Measurements from ENCODE around the gene LYPD6.

Gene LYPD6

GRCh38 chr2:149353421-149353820 is 23.0 kb downstream of the LYPD6 start:
- no peak for DNase-seq

DNA sequence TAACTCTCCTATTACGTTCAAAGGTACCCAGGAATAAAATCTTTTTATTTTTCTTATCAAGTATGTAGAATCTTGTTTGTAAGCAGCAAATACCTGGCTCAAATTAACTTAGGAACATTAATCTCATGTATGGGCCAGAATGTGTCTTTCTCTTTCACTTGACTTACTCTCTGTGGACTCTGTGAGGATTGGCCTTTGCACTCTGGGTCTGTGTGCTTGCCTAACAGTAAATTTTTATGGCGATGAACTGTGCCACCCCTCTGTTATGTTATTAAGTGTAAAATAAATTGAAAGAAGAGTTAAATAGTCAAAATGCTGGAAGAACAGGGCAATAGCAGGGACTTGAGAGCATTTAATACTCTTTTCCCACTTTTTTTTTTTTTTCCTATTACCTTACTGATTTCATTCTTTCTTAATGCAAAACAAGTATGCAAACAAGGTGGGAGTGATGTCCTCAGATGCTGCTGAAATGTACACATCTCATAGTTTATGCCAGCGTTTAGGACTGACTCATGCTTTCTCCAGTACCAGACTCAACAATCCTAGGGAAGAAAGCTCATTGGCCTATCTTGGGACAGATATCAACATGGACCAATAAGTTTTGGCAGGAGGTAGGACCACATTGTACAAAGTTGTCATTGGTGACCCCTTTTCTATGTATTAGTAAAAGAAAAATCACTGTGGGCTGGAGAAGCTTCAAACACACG is 25.5 kb downstream of the LYPD6 start:
- DNase-seq = no peak

GRCh38 chr2:149357058-149357457 is 26.7 kb downstream of the LYPD6 start:
- no peak for DNase-seq

GRCh38 chr2:149360106-149360505 is 29.7 kb downstream of the LYPD6 start:
- DNase-seq = no peak

GRCh38 chr2:149363958-149364357 is 33.6 kb downstream of the LYPD6 start:
- no peak for DNase-seq

DNA sequence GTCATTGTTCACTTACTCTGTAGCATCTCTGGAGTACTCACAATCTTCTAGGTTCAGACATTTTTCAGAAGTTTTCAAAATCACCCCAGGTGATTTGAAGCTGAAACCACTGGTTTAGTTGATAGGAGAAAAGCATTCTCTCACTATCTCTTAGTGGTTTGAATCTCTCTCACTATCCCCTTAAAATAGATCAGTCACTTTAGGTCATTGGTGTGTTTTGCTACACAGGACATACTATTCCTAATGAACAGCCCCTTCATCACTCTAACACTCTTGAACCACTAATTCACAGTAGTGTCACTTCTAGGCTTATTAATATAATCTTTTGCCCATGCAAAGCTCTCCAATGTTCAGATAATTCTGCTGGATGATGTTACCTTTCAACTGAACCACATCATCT is 34.5 kb downstream of the LYPD6 start:
- no peak for DNase-seq

DNA sequence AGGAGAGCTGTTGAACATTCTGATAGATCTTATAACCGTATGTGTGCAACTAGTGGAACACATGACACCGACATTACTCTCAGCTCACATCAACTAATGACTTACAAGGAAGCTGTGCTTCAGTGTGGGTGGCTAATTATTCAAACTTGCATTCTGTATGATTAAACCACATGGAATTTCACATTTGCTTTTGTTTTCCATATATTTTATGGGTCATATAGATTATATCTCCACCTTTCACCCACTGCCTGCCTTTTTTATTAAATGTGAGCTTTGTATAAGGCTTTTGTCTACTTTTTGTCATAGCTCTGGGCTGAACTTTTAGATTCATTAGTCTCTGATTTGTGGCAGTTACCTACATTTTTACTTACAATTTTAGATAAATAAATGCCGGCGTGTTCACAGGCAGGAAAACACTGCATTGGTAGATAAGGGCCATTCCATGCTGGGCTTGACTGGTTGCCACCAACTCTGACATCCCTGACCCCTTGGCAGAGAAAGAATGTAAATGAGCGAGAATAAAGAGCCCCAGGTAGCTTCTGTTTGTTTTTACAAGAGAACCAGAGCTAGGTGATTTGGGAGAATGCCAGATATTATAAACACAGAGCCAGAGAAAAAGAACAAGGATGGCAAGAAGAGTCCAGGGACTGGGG is 35.7 kb downstream of the LYPD6 start:
- DNase-seq = peak; percentile 30

DNA sequence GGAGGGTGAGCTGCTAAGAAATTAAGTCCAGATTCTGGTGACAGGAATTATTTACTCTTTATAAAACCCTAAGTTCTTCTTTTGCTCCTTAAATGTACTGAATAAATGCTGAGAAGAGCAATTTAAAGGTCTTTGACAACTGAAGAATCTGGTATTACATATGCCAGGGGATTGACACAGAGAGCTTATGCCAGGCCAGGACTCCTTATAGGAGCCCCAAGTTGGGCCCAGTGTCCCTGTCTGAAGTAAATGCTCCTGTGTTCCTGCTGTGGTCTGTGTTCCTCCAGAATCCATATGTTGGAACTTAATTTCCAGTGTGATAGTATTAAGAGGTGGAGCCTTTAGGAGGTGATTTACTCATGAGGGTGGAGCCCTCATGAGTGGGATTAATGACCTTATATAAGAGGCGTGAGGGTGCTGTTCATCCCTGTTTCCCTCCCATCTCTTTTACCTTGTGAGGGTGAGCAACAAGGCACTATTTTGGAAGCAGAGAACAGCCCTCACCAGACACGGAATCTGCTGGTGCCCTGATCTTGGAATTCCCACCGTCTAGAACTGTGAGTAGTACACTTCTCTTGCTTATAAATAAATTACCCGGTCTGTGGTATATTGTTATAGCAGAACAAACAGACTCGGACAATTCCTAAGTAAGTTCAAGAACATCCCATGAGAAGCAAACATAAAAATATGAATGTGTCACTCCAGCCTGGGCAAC is 39.8 kb downstream of the LYPD6 start:
- DNase-seq = no peak

DNA sequence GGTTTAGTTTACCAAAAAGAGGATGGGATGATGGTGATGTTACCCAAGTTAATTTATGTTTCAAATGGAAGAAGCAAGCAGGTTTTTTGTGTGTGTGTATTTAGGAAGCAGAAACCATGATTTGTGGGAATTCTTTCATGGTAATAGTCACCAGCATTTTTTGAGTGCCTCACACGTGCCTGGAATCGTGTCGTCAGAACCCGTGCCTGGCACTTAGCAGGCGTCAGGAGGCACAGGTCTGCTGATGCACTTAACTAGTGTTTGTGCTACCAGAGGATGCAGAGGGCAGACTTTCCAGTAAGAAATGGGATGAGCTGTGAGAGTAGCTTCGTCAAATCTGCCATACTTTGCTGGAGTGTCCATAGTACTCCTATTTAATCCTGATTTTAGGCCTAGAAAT is 41.1 kb downstream of the LYPD6 start:
- no peak for DNase-seq

GRCh38 chr2:149375801-149376361 is 45.5 kb downstream of the LYPD6 start:
- no peak for DNase-seq

- DNase-seq = no peak
Observed at GRCh38 chr2:149380205-149380604, 49.8 kb downstream of the LYPD6 start.

- no peak for DNase-seq
Observed at GRCh38 chr2:149383340-149383739, 53.0 kb downstream of the LYPD6 start.

- no peak for DNase-seq
Observed at GRCh38 chr2:149385350-149385749, 55.0 kb downstream of the LYPD6 start.

DNA sequence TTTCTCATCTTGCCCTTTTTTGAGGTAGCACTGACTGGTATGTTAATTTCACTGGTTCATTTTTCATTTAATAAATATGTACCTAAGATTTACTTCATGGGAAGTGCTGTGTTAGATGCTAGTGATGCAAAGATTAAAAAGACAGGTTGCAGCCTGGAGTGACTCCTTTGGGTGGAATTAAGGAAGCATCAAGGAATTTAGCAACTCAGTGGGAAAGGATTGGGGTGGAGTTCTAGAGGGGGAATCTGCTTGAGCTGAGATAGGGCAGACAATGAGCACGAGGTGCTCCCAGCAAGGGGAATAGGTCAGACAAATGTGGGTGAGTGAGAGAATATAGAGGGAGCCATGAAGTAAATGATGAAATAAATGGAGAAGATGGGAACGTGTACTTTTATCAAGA is 57.0 kb downstream of the LYPD6 start:
- DNase-seq = no peak

- DNase-seq = no peak
Observed at GRCh38 chr2:149388120-149388816, 57.9 kb downstream of the LYPD6 start.

DNA sequence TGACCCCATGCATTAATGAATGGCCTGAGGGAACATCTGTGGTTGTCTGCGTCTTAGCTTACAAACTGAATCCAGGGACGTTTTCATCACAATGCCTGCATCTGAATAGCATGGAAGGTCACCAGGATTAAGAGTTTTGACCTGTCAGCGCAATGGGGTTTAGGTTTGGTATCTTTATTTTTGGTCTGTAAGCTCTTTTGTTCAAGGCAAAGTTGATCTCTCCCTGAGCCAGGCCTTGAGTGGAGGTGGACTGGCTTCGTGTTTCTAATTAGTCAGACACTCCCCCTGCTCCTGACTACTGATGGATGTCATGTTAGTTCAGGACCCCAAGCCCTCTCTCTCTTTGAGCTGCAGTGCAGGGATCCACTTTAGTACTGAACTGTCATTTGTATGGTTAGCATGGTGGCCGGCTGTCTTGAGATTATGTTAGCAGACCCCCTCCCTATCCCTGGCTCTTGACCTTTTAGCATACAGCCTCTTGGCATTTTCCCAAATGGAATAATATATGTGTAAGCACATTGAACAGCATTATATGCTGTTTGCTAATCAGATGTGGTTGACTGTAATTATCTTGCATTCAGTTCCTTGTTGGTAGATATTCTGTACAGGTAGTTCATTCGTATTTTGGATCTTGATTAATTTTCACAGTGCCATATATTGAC is 59.2 kb downstream of the LYPD6 start:
- DNase-seq = no peak

DNA sequence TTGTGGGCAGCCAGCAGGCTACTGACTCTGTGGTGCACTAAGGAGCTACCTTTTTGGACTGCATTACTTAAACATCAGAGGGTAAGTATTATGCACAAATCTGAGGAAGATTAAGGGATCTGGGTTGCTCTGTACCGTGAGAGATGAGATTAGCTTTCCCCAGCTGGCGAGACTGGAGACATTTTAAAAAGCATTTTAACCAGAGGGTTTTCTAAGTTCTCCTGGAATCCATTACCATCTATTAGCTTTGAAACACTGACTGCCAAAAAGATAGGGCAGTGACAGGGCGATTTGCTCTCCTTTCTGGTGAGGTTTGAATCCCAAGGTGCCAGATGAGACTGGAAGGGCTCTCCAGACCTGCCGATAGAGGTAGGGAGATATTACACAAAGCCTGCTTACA is 63.2 kb downstream of the LYPD6 start:
- DNase-seq = no peak

GRCh38 chr2:149394864-149395263 is 64.5 kb downstream of the LYPD6 start:
- no peak for DNase-seq

DNA sequence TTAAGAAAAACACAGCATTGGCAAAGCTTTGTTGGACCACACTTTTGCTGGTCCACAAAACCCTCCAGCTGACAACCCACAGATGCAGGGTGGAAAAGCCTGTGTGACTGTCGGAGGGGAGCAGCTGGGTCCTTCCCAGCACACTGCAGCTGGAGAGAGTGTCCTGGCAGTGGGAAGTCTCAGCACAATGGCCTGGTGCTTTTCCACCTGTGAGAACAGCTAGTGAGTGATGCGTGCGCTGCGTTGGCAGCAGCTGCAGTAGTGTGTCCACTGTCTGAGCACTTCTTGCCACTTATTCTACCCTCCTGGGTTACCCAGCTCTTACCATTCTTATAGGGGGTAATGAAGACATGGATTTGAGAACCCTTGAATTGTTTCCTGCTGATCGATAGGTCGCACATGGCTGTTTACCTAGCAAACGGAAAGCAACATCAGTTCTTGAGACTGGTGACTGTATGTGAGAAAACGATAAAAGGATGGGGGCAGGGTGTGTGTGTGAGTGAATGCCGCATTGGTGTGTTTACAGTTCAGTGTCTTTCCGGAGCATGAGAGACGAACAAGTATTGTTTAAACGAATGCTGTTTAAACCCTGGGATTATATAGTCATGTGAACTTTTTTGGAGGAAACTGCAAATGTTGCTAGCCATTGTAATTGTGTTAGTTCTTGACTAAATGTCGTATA is 69.7 kb downstream of the LYPD6 start:
- DNase-seq = no peak

DNA sequence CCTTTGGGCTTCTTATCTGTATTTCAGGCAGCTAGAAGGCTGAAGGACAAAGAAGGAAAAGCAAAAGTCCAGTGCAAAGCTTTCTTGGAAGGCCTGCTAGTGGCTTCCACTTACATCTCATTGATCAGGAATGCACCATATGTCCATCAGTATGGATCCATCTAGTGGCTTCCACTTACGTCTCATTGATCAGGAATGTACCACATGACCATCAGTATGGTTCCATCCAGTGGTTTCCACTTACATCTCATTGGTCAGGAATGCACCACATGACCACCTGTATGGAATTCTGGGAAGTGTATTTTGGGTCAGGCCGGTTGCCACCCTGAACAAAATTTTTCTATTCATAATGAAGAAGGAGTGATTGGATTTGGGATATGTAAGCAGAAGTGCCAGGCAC is 70.6 kb downstream of the LYPD6 start:
- no peak for DNase-seq

GRCh38 chr2:149409506-149409905 is 79.1 kb downstream of the LYPD6 start:
- no peak for DNase-seq
